A673 (cell line): ENCODE results near the gene SDCCAG8.

Experiments
- EZH2 ChIP-seq: fragments of 200-600 bp; sonication (generic); IDR thresholded peaks from 2 replicates; pipeline ENCODE4 v1.6.1; 2017; ENCODE audit warnings: borderline replicate concordance, low read depth, mild to moderate bottlenecking, mixed read lengths, antibody characterized with exemption, low read length; ENCODE audit not compliant: poor library complexity, severe bottlenecking
- TF ChIP-seq, protein P1 (sequence below): fragments of 300-800, 200-600 bp; sonication (generic); conservative IDR thresholded peaks from 2 replicates; pipeline ENCODE4 v1.5.1; 2017; ENCODE audit warnings: low read depth, mild to moderate bottlenecking, antibody characterized with exemption, low read length, moderate library complexity, mixed read lengths

DNA sequence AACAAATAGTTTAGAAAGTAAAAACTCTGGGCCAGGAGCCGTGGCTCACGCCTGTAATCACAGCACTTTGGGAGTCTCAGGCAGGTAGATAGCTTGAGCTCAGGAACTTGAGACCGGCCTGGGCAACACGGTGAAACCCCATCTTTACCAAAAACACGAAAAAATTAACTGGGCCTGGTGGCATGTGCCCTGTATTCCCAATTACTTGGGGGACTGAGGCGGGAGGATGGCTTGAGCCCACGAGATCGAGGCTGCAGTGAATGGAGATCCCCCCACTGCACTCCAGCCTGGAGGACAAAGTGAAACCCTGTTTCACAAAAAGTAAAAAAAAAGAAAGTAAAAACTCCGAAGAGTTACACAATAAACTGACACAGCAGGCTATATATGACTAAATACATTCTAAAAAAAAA is 11.4 kb upstream of the SDCCAG8 start:
- TF ChIP-seq, protein P1, sequence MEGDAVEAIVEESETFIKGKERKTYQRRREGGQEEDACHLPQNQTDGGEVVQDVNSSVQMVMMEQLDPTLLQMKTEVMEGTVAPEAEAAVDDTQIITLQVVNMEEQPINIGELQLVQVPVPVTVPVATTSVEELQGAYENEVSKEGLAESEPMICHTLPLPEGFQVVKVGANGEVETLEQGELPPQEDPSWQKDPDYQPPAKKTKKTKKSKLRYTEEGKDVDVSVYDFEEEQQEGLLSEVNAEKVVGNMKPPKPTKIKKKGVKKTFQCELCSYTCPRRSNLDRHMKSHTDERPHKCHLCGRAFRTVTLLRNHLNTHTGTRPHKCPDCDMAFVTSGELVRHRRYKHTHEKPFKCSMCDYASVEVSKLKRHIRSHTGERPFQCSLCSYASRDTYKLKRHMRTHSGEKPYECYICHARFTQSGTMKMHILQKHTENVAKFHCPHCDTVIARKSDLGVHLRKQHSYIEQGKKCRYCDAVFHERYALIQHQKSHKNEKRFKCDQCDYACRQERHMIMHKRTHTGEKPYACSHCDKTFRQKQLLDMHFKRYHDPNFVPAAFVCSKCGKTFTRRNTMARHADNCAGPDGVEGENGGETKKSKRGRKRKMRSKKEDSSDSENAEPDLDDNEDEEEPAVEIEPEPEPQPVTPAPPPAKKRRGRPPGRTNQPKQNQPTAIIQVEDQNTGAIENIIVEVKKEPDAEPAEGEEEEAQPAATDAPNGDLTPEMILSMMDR: no peak
- TF ChIP-seq EZH2: no peak
